CD4-positive, alpha-beta T cell (primary cell): ENCODE data around the gene KLF15. TPM values are rescaled to one million over a fixed set of nuclear protein-coding genes. Genes with fewer than 3 reads are reported as not detected.

Source experiments
- ATAC-seq: fragments of 200-7000 bp; cut with Tn5 transposase; one replicate; pipeline ENCODE4 v1.10.0; 2022; ENCODE audit warnings: mild to moderate bottlenecking; ENCODE audit not compliant: poor library complexity
- CTCF ChIA-PET: fragments of 350-600 bp; sonication (Branson Sonifier 250); formaldehyde crosslinking; loops from one replicate; lab custom pipeline; 2021; ENCODE audit warnings: antibody characterized with exemption, inconsistent platforms; lab: Charles Lee
- POLR2A ChIA-PET: fragments of 350-600 bp; sonication (Branson Sonifier 250); formaldehyde crosslinking; loops from one replicate; lab custom pipeline; 2021; ENCODE audit warnings: antibody characterized with exemption, inconsistent platforms; lab: Charles Lee
- DNase-seq, 14 experiments: peaks; one replicate each; pipeline ENCODE4 v3.0.0-alpha.2; 2013 to 2020; ENCODE audit warnings: mixed read lengths in 2 of 14
- H3K27ac ChIP-seq, 2 donors: one replicate each; pipeline versions ENCODE4 v1.5.1 to v1.7.0; 2013; ENCODE audit warnings: low read length in 2 of 2, low read depth in 1 of 2, mild to moderate bottlenecking in 1 of 2
- H3K27me3 ChIP-seq, 2 experiments: 1 replicate in 1 of 2; 2 replicates in 1 of 2; pipeline versions ENCODE4 v1.6.1 to v1.7.0; 2013; ENCODE audit warnings: low read length in 2 of 2, control low read depth in 1 of 2, mild to moderate bottlenecking in 1 of 2, moderate library complexity in 1 of 2; ENCODE audit not compliant: insufficient read depth in 2 of 2, control insufficient read depth in 1 of 2
- H3K36me3 ChIP-seq: one replicate; pipeline ENCODE4 v1.6.1; 2013; ENCODE audit warnings: low read length, control low read depth; ENCODE audit not compliant: insufficient read depth
- H3K4me1 ChIP-seq: one replicate; pipeline ENCODE4 v1.6.1; 2013; ENCODE audit warnings: low read length, control low read depth; ENCODE audit not compliant: insufficient read depth
- H3K4me3 ChIP-seq: one replicate; pipeline ENCODE4 v1.5.1; 2013; ENCODE audit warnings: mild to moderate bottlenecking, low read length, moderate library complexity
- H3K9me3 ChIP-seq, 2 experiments: 1 replicate in 1 of 2; 2 replicates in 1 of 2; pipeline versions ENCODE4 v1.6.1 to v1.7.0; 2013; ENCODE audit warnings: low read length in 2 of 2, mild to moderate bottlenecking in 2 of 2, control low read depth in 1 of 2, moderate library complexity in 1 of 2; ENCODE audit not compliant: control insufficient read depth in 1 of 2, insufficient read depth in 1 of 2
- H3K27ac Mint-ChIP-seq: one replicate; pipeline ENCODE4 v1.8.0; 2020; ENCODE audit warnings: mixed read lengths
- H3K27me3 Mint-ChIP-seq: one replicate; pipeline ENCODE4 v1.8.0; 2021; ENCODE audit warnings: mixed read lengths
- H3K36me3 Mint-ChIP-seq: one replicate; pipeline ENCODE4 v1.8.0; 2021; ENCODE audit warnings: low read depth, mixed read lengths
- H3K4me1 Mint-ChIP-seq: one replicate; pipeline ENCODE4 v1.8.0; 2021; ENCODE audit warnings: low read depth, mixed read lengths
- H3K4me3 Mint-ChIP-seq: one replicate; pipeline ENCODE4 v1.8.0; 2020; ENCODE audit warnings: mild to moderate bottlenecking, mixed read lengths
- H3K9me3 Mint-ChIP-seq: one replicate; pipeline ENCODE4 v1.8.0; 2020; ENCODE audit warnings: mixed read lengths
- intact Hi-C, 2 experiments: fragments of 100-400 bp; cut with DNase I in 1 of 2; cut with micrococcal nuclease in 1 of 2; formaldehyde crosslinking; loops; one replicate each; pipeline versions ENCODE4 v1.15.1 to v1.9.0; 2023 to 2025; cut with DNase I, micrococcal nuclease
- polyA plus RNA-seq, 2 donors: library from polyadenylated mRNA; unstranded; fragments of 120-200 nt; gene quantifications; one replicate each; pipeline ENCODE4 v1.2.1, GENCODE V29; 2013
- total RNA-seq, 174 experiments: library from RNA in 2 of 174; stranded (reverse) in 2 of 174; gene quantifications; one replicate each; pipeline ENCODE4 v1.2.3 and lab custom pipeline; 2021 to 2026
- TF ChIP-seq, protein P1 (sequence below): fragments of 200-600 bp; IDR thresholded peaks from one replicate; pipeline ENCODE4 v1.8.0; 2022; ENCODE audit warnings: antibody characterized with exemption, mild to moderate bottlenecking

The KLF15 gene
- total RNA-seq = under 1 TPM in 1 of 2 experiments, not detected in 1; 0.30 TPM
- polyA plus RNA-seq (2013, experiment 1 of 2) = 0.13 TPM
- polyA plus RNA-seq (2013, experiment 2 of 2) = 0.16 TPM
- total RNA-seq (lab: John Stamatoyannopoulos, UW) = 0 to 1.5 (median 0.29) reads per million in 172 experiments

DNA sequence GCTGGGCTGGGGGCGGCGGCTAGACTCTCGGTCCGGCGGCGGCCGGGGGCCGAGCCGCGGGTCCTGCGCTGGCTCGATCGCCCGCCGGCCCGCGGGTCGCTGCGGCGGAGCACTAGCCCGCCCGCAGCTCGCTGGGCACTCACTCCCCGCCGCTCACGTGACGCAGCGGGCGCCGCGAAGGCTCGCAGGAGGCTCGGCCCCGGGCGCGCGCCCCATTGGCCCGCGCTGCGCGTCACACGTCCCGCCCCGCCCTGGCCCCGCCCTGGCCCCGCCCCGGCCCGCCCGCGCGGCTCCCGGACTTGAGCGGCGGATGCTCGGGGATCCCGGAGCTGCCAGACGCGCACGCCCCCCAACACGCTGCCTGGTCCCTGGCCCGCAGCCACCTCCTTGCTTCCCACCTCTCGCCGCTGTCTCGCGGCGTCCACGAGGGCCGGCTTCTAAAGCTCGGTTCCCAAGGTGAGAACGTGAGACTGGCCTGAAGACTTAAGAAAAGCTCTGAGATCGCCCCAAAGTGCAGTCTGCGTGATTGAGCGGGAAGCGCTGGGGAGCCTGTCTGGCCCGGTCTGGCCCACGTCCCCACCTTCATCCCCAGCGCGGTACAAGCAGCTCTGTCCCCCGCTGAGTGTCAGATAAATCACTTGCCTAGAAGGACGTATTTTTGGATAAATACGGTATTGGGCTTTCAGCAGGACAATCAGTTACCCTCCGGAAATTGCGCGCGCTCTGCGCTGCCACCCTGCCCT, at the start of gene KLF15:
Gene KLF15, minus strand, starts transcription at position 114 of the 743 bp plus-strand sequence. CDS start 4,486 bp downstream, outside the sequence.
- peaks cover 45 to 49% of the 10 kb centered on the region in 2 experiments for H3K27me3 ChIP-seq
- H3K4me3 ChIP-seq = peak within 1 kb of the TSS; percentile 65
- ATAC-seq = peak; percentile 91
- ChIA-PET POLR2A (interaction anchor here (0.7 to 1.7 kb wide), 2 partner anchors 118 to 273 kb away, joined by 3 to 7 read pairs; partner anchors contain the start of genes SLC41A3 and ZXDC), CTCF (interaction anchor here (0.7 kb wide), 1 partner anchor 409 kb away, joined by 3 read pairs; no protein-coding TSS in a partner anchor)
- peaks cover 17% of the 10 kb centered on the region for H3K4me1 Mint-ChIP-seq
- H3K4me3 Mint-ChIP-seq = peak within 1 kb of the TSS; percentile 93
- H3K9me3 ChIP-seq = peaks cover 0 to 12% of the 10 kb centered on the region in 2 experiments
- no peak within 1 kb of the TSS for H3K27ac ChIP-seq
- H3K9me3 Mint-ChIP-seq = no peaks in the 10 kb centered on the region
- peaks cover 24% of the 10 kb centered on the region for H3K4me1 ChIP-seq
- TF ChIP-seq, protein P1, sequence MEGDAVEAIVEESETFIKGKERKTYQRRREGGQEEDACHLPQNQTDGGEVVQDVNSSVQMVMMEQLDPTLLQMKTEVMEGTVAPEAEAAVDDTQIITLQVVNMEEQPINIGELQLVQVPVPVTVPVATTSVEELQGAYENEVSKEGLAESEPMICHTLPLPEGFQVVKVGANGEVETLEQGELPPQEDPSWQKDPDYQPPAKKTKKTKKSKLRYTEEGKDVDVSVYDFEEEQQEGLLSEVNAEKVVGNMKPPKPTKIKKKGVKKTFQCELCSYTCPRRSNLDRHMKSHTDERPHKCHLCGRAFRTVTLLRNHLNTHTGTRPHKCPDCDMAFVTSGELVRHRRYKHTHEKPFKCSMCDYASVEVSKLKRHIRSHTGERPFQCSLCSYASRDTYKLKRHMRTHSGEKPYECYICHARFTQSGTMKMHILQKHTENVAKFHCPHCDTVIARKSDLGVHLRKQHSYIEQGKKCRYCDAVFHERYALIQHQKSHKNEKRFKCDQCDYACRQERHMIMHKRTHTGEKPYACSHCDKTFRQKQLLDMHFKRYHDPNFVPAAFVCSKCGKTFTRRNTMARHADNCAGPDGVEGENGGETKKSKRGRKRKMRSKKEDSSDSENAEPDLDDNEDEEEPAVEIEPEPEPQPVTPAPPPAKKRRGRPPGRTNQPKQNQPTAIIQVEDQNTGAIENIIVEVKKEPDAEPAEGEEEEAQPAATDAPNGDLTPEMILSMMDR = no peak
- H3K27ac Mint-ChIP-seq = no peak within 1 kb of the TSS
- no peaks in the 10 kb centered on the region for H3K36me3 Mint-ChIP-seq
- peaks cover 58% of the 10 kb centered on the region for H3K27me3 Mint-ChIP-seq
- peak; percentile 42 to 88 (median 65) for DNase-seq
- H3K36me3 ChIP-seq = no peaks in the 10 kb centered on the region
- intact Hi-C loops = loop anchor here in 1 of 2 experiments (2.0 to 5.0 kb wide), 5 partner anchors 120 to 1315 kb away; partner anchors contain the start of genes ABTB1, CHCHD6, SLC41A3 and ZXDC

DNA sequence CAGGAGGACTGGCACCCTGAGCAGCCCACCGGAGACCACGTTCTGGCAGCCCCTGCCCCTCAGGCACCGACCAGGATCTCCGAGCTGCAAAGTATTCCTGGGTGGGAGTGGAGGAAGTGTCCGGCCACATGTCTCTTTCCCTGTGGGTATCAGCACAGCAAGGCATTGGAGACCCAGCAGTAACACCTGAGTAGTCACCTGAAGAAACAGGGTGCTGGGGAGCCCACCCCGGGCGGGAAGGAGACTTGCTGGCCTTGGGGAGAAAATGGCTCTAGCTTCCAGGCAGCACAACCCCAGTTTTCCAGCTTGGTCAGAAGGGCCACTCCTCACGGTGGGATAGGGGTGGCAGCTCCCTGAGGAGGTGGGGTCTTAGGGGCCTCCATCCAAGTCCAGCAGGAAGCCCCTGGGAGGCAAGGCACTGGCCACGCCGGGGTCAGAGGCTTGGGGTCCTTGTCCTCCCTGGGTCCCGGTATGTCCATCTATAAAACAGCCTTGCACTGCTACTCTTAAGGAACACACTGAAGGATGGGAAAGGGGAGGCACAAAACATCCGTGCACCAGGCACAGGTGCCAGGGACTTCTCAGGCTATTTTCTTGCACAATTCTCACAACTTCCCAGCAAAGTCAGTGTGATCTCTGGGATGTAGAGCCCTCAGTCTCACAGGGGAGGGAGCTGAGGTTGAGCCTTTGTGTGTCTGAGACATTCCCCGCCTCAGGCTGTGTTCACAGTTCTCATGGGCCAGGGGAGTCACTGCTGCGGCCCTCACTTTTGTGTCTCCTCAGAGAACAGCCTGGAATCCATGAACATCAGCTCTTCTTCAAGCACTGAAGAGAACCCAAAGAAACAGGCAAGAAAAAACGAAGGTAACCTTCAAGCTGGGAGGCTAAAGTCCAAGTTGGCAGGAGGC, 49.4 kb upstream of the KLF15 start:
- CTCF ChIA-PET = no interaction called here

More for the DNA sequence above, 49.4 kb upstream of the KLF15 start:
- POLR2A ChIA-PET = no interaction called here
- no peak for DNase-seq
- peaks cover 0 to 2% of the 10 kb centered on the region in 2 experiments for H3K27me3 ChIP-seq
- H3K4me1 Mint-ChIP-seq = no peaks in the 10 kb centered on the region
- H3K4me3 ChIP-seq = no peak overlapping the region
- H3K27ac Mint-ChIP-seq = no peak overlapping the region
- H3K36me3 Mint-ChIP-seq = no peaks in the 10 kb centered on the region
- H3K27me3 Mint-ChIP-seq = peaks cover 59% of the 10 kb centered on the region
- H3K27ac ChIP-seq = no peak overlapping the region
- peaks cover 2% of the 10 kb centered on the region for H3K9me3 Mint-ChIP-seq
- TF ChIP-seq, protein P1 = no peak
- intact Hi-C loops = no loop called here
- ATAC-seq = no peak
- no peak overlapping the region for H3K4me3 Mint-ChIP-seq
- no peaks in the 10 kb centered on the region for H3K4me1 ChIP-seq
- H3K36me3 ChIP-seq = no peaks in the 10 kb centered on the region
- H3K9me3 ChIP-seq = peaks cover 0 to 17% of the 10 kb centered on the region in 2 experiments
